AG04450 (cell line): Measurements from ENCODE around the gene LAG3. TPM values are rescaled to one million over a fixed set of nuclear protein-coding genes. Genes with fewer than 3 reads are reported as not detected.

ENCODE experiments used
- CTCF ChIA-PET: fragments of 300-600, 350-600 bp; formaldehyde crosslinking; extraction: SDS; loops from one replicate; lab custom pipeline; 2022; ENCODE audit warnings: antibody characterized with exemption, inconsistent platforms; lab: Charles Lee
- POLR2A ChIA-PET: fragments of 350-600 bp; formaldehyde crosslinking; extraction: SDS; loops from one replicate; lab custom pipeline; 2021; ENCODE audit warnings: antibody characterized with exemption, inconsistent platforms; lab: Yijun Ruan, JAX
- DNase-seq: peaks from one replicate; pipeline ENCODE4 v3.0.0-alpha.2; 2011; ENCODE audit warnings: low read depth, low spot score
- H3K27ac ChIP-seq: one replicate; pipeline ENCODE4 v1.5.1; 2012; ENCODE audit warnings: low read depth, low read length, control low read depth
- H3K27me3 ChIP-seq: one replicate; pipeline ENCODE4 v1.6.0; 2012; ENCODE audit warnings: low read length; ENCODE audit not compliant: control insufficient read depth, insufficient read depth
- H3K4me3 ChIP-seq: 2 replicates; pipeline ENCODE4 v1.5.1; 2011; ENCODE audit warnings: mild to moderate bottlenecking, low read depth, low read length, control low read depth
- H3K9me3 ChIP-seq: 2 replicates; pipeline ENCODE4 v1.5.1; 2012; ENCODE audit warnings: low read length; ENCODE audit not compliant: control insufficient read depth, insufficient read depth
- polyA plus RNA-seq: library from polyadenylated mRNA; depleted of rRNA; stranded (reverse); fragments of >200 nt; gene quantifications from 2 replicates; pipeline ENCODE4 v1.2.3, GENCODE V29; 2011
- TF ChIP-seq, protein P1 (sequence below): IDR thresholded peaks from 2 replicates; pipeline ENCODE4 v1.5.1; 2011; ENCODE audit warnings: low read depth, low read length, control low read depth, inconsistent platforms

Gene LAG3
- polyA plus RNA-seq, 1 experiment: 0.11 TPM

DNA sequence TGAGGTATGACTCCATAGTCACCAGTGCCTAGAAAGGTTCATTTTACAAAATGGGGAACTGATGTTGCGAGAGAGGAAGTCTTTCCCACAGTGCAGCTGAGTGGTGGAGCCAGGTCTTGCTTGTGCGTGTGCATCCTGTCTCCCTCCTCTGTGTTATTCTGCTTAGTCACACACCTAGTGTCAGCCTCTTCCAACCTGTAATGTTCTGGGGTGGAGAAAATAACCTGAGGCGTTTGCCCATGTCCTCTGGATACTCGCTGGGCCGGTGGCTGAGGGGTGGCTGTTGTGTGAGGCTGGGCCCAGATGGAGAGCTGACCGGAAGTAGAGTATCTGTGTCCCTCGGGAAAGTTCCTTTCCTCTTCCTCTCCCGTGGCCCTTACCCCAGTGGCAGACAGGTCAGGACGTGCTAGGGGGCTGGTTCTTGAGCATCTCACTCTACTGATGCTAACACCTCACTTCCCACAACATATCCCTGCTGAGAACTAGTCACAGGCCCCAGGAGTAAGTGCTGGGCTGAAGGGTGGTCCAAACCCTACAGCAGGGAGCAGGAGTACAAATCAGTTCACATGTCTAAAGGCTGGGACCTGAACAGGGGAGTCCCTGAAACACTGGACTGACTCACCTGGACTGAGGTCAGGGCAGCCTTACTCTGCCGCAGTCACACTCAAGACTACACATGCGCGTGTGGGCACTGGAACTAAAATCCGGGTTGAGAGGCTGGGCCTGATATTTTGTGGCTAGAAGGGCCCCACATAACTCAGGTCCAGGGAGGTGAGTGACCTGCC, 26.4 kb upstream of the LAG3 start:
- Histone ChIP-seq H3K4me3 (no peak overlapping the region), H3K27me3 (no peaks in the 10 kb centered on the region), H3K9me3 (no peaks in the 10 kb centered on the region; the same call in 1 of the 2 replicates), H3K27ac (no peak overlapping the region)
- POLR2A ChIA-PET: interaction anchor here (0.6 to 1.1 kb wide), 2 partner anchors 10 to 57 kb away, joined by 4 to 6 read pairs; partner anchors contain the start of gene ZNF384
- no peak for DNase-seq
- CTCF ChIA-PET: interaction anchor here (3.8 kb wide), 1 partner anchor 7 kb away, joined by 24 read pairs; the partner anchor contains the start of gene MLF2
- TF ChIP-seq, protein P1, sequence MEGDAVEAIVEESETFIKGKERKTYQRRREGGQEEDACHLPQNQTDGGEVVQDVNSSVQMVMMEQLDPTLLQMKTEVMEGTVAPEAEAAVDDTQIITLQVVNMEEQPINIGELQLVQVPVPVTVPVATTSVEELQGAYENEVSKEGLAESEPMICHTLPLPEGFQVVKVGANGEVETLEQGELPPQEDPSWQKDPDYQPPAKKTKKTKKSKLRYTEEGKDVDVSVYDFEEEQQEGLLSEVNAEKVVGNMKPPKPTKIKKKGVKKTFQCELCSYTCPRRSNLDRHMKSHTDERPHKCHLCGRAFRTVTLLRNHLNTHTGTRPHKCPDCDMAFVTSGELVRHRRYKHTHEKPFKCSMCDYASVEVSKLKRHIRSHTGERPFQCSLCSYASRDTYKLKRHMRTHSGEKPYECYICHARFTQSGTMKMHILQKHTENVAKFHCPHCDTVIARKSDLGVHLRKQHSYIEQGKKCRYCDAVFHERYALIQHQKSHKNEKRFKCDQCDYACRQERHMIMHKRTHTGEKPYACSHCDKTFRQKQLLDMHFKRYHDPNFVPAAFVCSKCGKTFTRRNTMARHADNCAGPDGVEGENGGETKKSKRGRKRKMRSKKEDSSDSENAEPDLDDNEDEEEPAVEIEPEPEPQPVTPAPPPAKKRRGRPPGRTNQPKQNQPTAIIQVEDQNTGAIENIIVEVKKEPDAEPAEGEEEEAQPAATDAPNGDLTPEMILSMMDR: no peak

DNA sequence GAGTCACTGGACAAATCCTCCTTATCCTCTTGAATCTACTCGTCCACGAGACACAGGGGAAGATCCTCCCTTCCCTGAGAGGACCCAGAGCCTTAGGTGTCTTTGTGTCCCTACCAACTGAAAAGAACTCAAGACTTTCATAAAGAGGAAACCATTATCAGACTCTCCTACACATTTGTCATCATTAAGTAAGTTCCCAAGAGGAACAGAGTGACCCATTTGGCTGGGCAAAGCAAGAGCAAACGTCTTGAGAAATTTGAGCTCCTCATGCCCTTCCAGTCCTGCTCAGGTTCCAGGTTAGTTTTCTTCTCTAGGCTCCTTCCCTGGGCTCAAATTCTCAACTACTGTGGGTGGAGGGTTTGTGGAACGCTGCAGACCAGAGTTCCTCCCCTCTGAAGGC, 25.1 kb upstream of the LAG3 start:
- TF ChIP-seq, protein P1: no peak
- CTCF ChIA-PET: no interaction called here
- POLR2A ChIA-PET: interaction anchor here (1.4 kb wide), 1 partner anchor 23 kb away, joined by 8 read pairs; the partner anchor contains the start of gene COPS7A

DNA sequence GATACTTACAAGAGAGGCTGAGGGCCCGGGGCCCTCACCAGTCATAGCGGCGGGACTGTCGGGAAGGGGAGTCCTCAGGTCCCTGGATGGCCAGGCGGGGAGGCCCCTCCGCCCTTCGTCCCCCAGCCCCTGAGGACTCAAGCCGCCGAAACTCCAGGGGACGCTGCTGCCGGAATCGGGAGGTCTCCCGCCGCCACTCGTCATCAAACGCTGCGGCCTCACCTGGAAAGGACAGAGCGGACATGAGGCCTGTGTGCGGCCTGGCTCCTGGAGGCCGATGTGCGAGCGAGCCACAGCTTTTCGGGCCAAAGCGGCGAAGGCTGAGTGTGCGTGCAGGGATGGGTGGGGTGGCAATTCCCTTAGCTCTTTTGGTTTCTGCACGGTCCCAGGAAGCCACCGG, 23.6 kb upstream of the LAG3 start:
- no peaks in the 10 kb centered on the region for H3K27me3 ChIP-seq
- no peak overlapping the region for H3K4me3 ChIP-seq
- no peak overlapping the region for H3K27ac ChIP-seq
- TF ChIP-seq, protein P1: no peak
- H3K9me3 ChIP-seq: no peaks in the 10 kb centered on the region; the same call in 1 of the 2 replicates
- ChIA-PET CTCF (no interaction called here), POLR2A (no interaction called here)
- no peak for DNase-seq

More for the DNA sequence above, 25.1 kb upstream of the LAG3 start:
- Histone ChIP-seq H3K4me3 (no peak overlapping the region), H3K27me3 (no peaks in the 10 kb centered on the region), H3K27ac (no peak overlapping the region), H3K9me3 (no peaks in the 10 kb centered on the region; the same call in 1 of the 2 replicates)
- no peak for DNase-seq

DNA sequence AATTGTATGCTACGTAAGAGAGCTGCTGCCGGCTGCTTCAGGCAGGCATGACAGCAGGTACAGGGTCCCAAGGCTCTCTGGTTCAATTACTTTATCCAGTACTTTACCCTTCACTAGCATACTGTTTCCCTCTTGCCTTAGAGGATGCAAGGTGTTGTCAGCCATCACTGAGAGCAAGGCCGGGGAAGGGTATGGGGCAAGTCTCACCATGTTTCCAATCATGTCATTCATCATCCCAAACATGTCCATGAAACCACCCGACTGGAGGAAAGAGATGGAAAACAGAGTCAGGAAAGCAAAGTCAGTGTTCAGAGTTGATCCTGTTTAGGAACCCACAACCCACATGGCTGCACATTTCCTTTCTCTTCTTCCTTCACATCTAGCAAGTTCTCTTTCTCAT, 21.8 kb upstream of the LAG3 start:
- DNase-seq: no peak
- TF ChIP-seq, protein P1: no peak
- ChIA-PET POLR2A (interaction anchor here (0.5 kb wide), 1 partner anchor 115 kb away, joined by 3 read pairs; no protein-coding TSS in a partner anchor), CTCF (interaction anchor here (5.4 to 5.7 kb wide), 2 partner anchors 18 to 75 kb away, joined by 136 to 165 read pairs; partner anchors contain the start of genes GPR162, LAG3, P3H3 and PTMS)
- Histone ChIP-seq H3K27ac (no peak overlapping the region), H3K4me3 (no peak overlapping the region), H3K27me3 (no peaks in the 10 kb centered on the region), H3K9me3 (no peaks in the 10 kb centered on the region; the same call in 1 of the 2 replicates)
